Astrocyte (in vitro differentiated cells and primary cell): Measurements from ENCODE around the gene PCNX1.

Source experiments
- EZH2 ChIP-seq: IDR thresholded peaks from 2 replicates; pipeline ENCODE4 v1.6.1; 2012; ENCODE audit warnings: mild to moderate bottlenecking, low read length, inconsistent platforms; ENCODE audit not compliant: insufficient read depth
- TF ChIP-seq, protein P1 (sequence below): IDR thresholded peaks from 2 replicates; pipeline ENCODE4 v1.5.1; 2011; ENCODE audit warnings: low read depth, mild to moderate bottlenecking, inconsistent platforms, low read length, moderate library complexity; ENCODE audit not compliant: insufficient read depth

DNA sequence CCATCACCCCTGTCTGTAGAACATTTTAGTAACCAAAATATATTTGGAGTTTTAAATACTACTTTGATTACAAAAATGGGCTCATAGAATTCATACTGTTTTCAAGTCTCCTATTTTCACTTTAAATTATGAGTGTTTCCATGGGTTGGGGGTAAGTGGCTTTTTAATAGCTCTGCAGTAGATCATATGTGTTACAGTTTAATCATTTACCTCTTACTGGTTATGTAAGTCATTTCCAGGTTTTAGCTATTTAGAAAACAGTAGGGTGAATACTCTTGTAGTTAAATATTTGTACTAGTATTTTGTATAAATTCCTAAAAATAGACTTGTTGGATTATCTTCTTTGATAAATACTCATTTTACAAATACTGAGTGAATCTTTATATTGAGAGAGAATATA is 8.2 kb downstream of the PCNX1 start:
- TF ChIP-seq, protein P1, sequence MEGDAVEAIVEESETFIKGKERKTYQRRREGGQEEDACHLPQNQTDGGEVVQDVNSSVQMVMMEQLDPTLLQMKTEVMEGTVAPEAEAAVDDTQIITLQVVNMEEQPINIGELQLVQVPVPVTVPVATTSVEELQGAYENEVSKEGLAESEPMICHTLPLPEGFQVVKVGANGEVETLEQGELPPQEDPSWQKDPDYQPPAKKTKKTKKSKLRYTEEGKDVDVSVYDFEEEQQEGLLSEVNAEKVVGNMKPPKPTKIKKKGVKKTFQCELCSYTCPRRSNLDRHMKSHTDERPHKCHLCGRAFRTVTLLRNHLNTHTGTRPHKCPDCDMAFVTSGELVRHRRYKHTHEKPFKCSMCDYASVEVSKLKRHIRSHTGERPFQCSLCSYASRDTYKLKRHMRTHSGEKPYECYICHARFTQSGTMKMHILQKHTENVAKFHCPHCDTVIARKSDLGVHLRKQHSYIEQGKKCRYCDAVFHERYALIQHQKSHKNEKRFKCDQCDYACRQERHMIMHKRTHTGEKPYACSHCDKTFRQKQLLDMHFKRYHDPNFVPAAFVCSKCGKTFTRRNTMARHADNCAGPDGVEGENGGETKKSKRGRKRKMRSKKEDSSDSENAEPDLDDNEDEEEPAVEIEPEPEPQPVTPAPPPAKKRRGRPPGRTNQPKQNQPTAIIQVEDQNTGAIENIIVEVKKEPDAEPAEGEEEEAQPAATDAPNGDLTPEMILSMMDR, result no peak
- no peak for TF ChIP-seq EZH2
